GM19025 (cell line): ENCODE measurements around the gene KLHDC1.
"Not testable (repeated sequence)": the region's sequence is repeated elsewhere in the genome, so short reads cannot be mapped to it uniquely, and the experiment has no call there.

ENCODE experiments used
- ATAC-seq: cut with Tn5 transposase; IDR thresholded peaks from one replicate; pipeline ENCODE4 v1.9.1; 2021; ENCODE audit warnings: mild to moderate bottlenecking, low read depth, moderate library complexity; ENCODE audit not compliant: unreplicated experiment

KLHDC1 gene

DNA sequence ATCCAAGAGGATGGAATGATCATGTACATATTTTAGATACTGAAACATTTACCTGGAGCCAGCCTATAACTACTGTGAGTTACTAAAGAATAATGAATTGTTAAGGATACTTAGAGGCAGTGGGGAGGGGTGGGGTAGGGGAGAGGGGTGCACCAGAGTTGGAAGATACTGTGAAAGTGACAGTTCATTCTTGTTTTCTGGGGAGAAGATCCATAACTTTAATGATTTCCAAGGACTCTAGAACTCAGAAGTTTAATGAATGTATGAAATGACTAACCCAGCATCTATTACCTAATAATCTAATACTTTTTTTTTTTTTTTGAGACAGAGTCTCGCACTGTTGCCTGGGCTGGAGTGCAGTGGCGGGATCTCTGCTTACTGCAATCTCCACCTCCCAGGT, 85.5 kb downstream of the KLHDC1 start:
- ATAC-seq, result no peak

DNA sequence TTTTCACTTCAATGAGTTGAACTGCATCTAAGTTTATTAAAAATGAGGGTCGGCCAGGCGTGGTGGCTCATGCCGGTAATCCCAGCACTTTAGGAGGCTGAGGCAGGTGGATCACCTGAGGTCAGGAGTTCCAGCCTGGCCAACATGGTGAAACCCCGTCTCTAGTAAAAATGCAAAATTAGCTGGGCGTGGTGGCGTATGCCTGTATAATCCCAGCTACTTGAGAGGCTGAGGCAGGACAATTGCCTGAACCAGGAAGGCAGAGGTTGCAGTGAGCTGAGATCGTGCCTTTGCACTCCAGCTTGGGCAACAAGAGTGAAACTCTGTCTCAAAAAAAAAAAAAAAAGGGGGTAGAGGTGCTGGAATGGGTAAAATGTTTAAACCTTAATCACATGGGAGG, 88.1 kb downstream of the KLHDC1 start:
- not testable (repeated sequence) for ATAC-seq

DNA sequence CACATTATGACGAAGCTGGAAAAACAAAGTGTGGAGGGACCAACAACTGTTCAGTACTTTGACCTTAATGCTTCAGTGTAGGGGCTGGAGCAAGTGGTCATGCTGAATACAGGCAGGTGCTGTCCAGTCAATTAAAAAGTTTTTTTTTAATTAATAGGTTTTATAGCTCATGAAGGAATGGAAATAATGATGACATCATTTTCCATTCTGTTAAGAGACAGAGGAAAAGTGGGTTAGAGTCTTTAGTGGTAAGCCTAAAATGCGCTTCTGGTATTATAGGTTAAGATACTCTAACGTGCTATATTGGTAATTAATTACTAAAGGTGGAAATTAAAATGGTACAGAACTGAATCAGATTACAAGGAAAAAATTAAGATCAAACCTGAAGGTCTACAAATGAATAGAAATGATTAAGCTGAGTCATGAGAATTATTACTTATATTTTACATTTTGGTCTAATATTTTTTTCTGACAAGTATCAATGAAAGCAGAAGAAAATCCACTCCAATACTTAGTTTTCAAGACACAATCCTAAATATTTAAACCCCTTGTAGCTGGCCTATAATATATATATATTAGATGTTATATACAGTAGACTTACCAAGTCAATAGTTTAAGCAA, 90.6 kb downstream of the KLHDC1 start:
- no peak for ATAC-seq

DNA sequence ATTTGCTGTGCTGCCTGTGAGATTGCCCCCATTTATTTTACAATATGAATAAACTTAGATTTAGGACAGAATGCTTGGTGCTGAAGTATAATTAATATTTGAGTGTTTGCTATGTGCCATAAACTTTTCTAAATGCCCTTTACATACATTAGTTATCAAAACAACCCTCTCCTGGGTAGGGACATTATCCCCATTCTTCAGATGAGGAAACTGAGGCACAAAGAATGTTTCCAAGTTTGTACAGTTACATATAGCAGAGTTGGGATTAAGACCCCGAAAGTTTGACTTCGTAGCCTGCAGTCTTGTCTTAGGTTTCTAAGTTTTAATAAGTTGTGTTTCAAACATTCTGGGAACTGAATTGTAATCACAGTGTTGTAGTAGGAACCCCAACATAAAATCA, 93.4 kb downstream of the KLHDC1 start:
- no peak for ATAC-seq

DNA sequence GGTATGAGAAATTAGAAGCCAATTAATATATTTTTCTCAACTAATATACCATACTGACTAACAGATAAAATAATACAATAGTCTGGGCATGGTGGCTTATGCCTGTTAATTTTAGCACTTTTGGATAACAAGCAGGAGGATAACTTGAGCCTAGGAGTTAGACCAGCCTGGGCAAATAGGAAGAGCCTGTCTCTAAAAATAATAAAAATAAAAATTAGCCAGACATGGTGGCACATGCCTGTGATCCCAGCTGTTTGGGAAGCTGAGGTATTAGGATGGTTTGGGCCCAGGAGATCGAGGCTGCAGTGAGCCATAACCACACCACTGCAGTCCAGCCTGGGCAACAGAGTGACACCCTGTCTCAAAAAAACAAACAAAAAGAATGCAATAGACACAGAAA, 99.7 kb downstream of the KLHDC1 start:
- no peak for ATAC-seq

DNA sequence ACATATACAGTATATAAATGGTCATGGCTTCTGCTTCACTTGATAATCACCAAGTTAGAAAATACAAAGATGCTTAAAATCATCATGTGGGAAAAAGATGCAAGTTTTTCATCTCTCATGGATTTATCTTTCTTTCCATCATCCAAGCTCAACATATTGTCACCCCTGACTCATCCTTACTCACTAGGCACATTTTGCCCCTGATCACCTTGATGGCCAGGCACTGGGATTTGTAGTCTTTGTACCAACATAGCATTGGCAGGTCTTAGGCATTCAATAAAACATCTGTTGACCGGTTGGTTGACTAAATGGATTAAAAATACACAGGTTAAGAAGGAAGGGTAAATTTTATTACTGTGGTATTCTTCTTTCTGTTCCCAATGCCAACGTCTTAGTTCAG, 103.1 kb downstream of the KLHDC1 start:
- ATAC-seq, result no peak
